ENCODE results near the gene UBIAD1. TPM values are rescaled to one million over a fixed set of nuclear protein-coding genes. Genes with fewer than 3 reads are reported as not detected.

The UBIAD1 gene
- total and polyA plus RNA-seq, 2 of the 13 experiments (the other 11 are each of a cell fraction or from before 2014, with no cell fraction given): 16.9 to 20.4 TPM

DNA sequence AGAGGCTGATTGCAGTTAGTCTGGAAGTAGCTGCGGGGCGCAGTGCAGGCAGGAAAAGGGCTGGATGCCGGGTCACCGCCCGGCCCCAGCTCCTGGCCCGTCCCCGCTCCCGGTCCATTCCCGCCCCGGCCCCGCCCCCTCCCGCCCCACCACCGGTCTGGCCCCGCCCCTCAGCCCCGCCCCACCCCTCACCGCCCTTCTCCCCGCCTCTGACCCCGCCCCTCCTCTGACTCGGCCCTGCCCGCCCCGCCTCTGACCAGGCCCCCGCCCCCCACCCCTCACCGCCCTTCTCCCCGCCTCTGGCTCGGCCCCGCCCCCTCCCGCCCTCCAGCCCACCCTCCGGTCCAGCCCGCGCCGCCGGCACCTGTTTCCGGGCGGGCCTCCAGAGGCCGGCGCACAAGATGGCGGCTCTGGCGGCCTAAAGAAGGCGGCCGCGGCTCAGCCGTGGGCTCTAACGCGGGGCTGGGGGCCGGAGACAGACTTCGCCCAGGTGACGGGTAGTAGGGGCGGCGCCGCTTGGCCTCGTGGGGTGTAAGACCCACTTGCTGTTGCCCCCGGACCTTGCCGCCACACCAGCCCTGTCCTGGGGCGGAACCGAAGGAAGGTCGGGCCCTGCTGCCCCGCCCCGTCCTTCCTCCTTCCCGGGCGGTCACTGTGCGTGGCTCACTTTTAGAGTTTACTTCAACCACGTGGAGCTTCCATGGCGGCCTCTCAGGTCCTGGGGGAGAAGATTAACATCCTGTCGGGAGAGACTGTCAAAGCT lies at the start of gene UBIAD1 (continued):
- TF ChIP-seq, protein P1, sequence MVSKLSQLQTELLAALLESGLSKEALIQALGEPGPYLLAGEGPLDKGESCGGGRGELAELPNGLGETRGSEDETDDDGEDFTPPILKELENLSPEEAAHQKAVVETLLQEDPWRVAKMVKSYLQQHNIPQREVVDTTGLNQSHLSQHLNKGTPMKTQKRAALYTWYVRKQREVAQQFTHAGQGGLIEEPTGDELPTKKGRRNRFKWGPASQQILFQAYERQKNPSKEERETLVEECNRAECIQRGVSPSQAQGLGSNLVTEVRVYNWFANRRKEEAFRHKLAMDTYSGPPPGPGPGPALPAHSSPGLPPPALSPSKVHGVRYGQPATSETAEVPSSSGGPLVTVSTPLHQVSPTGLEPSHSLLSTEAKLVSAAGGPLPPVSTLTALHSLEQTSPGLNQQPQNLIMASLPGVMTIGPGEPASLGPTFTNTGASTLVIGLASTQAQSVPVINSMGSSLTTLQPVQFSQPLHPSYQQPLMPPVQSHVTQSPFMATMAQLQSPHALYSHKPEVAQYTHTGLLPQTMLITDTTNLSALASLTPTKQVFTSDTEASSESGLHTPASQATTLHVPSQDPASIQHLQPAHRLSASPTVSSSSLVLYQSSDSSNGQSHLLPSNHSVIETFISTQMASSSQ (IDR thresholded peaks at IDR 0.05; ENCODE audit: low read depth): no peak
- TF ChIP-seq, protein P1 (CRISPR knock-in tag; IDR thresholded peaks at IDR 0.05; ENCODE audit: borderline replicate concordance): no peak; the same call in none of the 2 replicates
- TF ChIP-seq ZZZ3 (CRISPR knock-in tag; IDR thresholded peaks at IDR 0.05; ENCODE audit: borderline replicate concordance): no peak; the same call in 1 of the 2 replicates
- no peak for TF ChIP-seq ZNF3 (CRISPR knock-in tag; IDR thresholded peaks at IDR 0.05)
- peak; percentile 93 for TF ChIP-seq YEATS4 (CRISPR knock-in tag; IDR thresholded peaks at IDR 0.05; ENCODE audit: borderline replicate concordance)
- peak; percentile 79 for TF ChIP-seq ZNF501 (CRISPR knock-in tag; IDR thresholded peaks at IDR 0.05)
- TF ChIP-seq ZBTB37 (CRISPR knock-in tag; IDR thresholded peaks at IDR 0.05): no peak
- TF ChIP-seq ZNF431 (CRISPR knock-in tag; IDR thresholded peaks at IDR 0.05; ENCODE audit: borderline replicate concordance, low read depth): no peak
- peak; percentile 44; the same call in 1 of the 2 replicates for TF ChIP-seq FOXC1 (CRISPR knock-in tag; IDR thresholded peaks at IDR 0.05; ENCODE audit: borderline replicate concordance)
- TF ChIP-seq ZNF20 (CRISPR knock-in tag; IDR thresholded peaks at IDR 0.05): no peak
- TF ChIP-seq, protein P2, sequence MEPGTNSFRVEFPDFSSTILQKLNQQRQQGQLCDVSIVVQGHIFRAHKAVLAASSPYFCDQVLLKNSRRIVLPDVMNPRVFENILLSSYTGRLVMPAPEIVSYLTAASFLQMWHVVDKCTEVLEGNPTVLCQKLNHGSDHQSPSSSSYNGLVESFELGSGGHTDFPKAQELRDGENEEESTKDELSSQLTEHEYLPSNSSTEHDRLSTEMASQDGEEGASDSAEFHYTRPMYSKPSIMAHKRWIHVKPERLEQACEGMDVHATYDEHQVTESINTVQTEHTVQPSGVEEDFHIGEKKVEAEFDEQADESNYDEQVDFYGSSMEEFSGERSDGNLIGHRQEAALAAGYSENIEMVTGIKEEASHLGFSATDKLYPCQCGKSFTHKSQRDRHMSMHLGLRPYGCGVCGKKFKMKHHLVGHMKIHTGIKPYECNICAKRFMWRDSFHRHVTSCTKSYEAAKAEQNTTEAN (CRISPR knock-in tag; conservative IDR thresholded peaks at IDR 0.05): no peak; the same call in 1 of the 2 replicates
- peak; percentile 87 for TF ChIP-seq ZNF350 (CRISPR knock-in tag; IDR thresholded peaks at IDR 0.05; ENCODE audit: borderline replicate concordance, low read depth)
- TF ChIP-seq GTF2F1 (IDR thresholded peaks at IDR 0.05; ENCODE audit: low read length): no peak
- TF ChIP-seq PHB2 (IDR thresholded peaks at IDR 0.05; ENCODE audit: partially characterized antibody): no peak
- TF ChIP-seq MED8 (CRISPR knock-in tag; IDR thresholded peaks at IDR 0.05; ENCODE audit: insufficient replicate concordance): peak; percentile 72
- peak; percentile 46; the same call in 1 of the 2 replicates for TF ChIP-seq ZNF777 (CRISPR knock-in tag; IDR thresholded peaks at IDR 0.05)
- no peak for TF ChIP-seq RBM22 (optimal IDR thresholded peaks at IDR 0.05; ENCODE audit: low read length)
- no peak; the same call in 1 of the 2 replicates for TF ChIP-seq ZNF790 (CRISPR knock-in tag; IDR thresholded peaks at IDR 0.05; ENCODE audit: borderline replicate concordance)
- 0 out of 2 replicates have a peak, but pooled peaks have one; percentile 51 for TF ChIP-seq ZBTB42 (CRISPR knock-in tag; IDR thresholded peaks at IDR 0.05)
- TF ChIP-seq SMAD3 (CRISPR knock-in tag; IDR thresholded peaks at IDR 0.05): no peak
- TF ChIP-seq ZSCAN22 (CRISPR knock-in tag; IDR thresholded peaks at IDR 0.05): no peak
- no peak for TF ChIP-seq MAZ (IDR thresholded peaks at IDR 0.05; ENCODE audit: borderline replicate concordance, low read depth, low read length)
- peak; percentile 80 for TF ChIP-seq MAZ (CRISPR knock-in tag; IDR thresholded peaks at IDR 0.05; ENCODE audit: low read depth)

Measured in HepG2 (cell line).